Coronary artery (tissue), 2 donors: ENCODE data around the gene AQP6.

ENCODE experiments used
- DNase-seq: peaks from one replicate; pipeline ENCODE4 v3.0.0-alpha.2; 2017; ENCODE audit warnings: low spot score
- H3K27ac ChIP-seq, 2 donors: fragments of 200-600 bp; sonication (generic); one replicate each; pipeline ENCODE4 v1.5.1; 2016 to 2019
- H3K4me3 ChIP-seq: fragments of 200-600 bp; sonication (generic); 2 replicates; pipeline ENCODE4 v1.5.1; 2016; ENCODE audit warnings: mild to moderate bottlenecking, moderate library complexity
- TF ChIP-seq, protein P1 (sequence below): fragments of 200-600 bp; sonication (generic); IDR thresholded peaks from one replicate; pipeline ENCODE4 v1.5.1; 2019; ENCODE audit warnings: antibody characterized with exemption

AQP6 gene

DNA sequence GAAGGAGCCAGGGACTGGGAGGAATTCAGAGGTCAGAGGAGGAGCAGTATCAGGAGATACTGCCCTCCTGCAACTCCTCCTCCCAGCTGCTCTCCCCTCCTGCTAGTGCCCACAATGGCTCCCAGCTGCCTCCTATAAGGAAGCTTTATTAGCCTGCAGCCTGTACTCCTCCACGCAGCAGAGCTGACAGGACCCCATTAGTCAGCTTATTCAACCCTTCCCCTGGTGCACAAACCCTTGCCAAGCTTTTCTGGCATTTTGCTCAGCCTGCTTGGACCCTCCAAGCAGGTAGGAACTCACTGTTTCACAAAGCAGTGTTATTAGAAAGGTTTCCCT lies 29.2 kb upstream of the AQP6 start:
- Histone ChIP-seq H3K4me3 (no peak overlapping the region), H3K27ac (no peak overlapping the region)
- TF ChIP-seq, protein P1, sequence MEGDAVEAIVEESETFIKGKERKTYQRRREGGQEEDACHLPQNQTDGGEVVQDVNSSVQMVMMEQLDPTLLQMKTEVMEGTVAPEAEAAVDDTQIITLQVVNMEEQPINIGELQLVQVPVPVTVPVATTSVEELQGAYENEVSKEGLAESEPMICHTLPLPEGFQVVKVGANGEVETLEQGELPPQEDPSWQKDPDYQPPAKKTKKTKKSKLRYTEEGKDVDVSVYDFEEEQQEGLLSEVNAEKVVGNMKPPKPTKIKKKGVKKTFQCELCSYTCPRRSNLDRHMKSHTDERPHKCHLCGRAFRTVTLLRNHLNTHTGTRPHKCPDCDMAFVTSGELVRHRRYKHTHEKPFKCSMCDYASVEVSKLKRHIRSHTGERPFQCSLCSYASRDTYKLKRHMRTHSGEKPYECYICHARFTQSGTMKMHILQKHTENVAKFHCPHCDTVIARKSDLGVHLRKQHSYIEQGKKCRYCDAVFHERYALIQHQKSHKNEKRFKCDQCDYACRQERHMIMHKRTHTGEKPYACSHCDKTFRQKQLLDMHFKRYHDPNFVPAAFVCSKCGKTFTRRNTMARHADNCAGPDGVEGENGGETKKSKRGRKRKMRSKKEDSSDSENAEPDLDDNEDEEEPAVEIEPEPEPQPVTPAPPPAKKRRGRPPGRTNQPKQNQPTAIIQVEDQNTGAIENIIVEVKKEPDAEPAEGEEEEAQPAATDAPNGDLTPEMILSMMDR: no peak
- no peak for DNase-seq

DNA sequence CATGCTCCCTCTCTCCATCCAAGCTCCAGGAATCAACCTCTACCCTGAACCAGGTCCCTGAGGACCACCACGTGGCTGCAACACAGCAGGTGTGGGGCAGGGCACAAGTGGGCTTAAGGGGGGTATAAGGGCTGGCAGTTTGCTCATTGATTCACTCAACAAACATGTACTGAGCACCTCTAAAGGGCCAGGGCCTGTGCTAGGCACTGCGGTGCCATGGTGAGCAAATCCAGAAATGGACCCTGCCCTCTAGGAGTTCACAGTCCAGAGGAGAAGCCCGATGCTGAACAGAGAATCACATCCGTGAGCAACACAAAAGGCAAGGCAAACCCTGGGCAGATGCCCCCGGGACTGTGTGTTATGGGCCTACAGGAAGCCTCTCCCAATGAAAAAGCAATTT lies 28.7 kb upstream of the AQP6 start:
- Histone ChIP-seq H3K4me3 (no peak overlapping the region), H3K27ac (no peak overlapping the region)
- TF ChIP-seq, protein P1: no peak
- peak; percentile 64 for DNase-seq

DNA sequence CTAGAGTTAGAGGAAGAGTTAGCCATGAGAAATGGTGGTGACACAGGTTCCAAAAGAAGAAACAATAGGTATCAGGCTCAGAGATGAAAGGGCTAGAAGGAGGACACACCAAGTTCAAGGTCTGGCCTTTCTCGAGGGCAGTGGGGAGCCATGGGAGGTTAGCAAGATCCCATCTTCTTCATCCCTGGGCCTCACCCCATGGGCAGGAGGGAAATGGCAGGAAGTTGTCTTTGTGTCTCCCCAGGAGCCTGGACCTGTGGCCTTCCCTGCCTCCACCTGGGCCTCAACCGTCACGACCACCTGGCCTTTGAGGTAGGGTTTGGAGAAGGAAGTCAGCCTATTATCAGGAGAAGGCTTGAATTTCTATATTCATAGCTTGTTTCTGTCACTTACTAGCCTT lies 28.0 kb upstream of the AQP6 start:
- no peak overlapping the region for H3K4me3 ChIP-seq
- no peak for DNase-seq
- H3K27ac ChIP-seq: no peak overlapping the region
- TF ChIP-seq, protein P1: no peak

DNA sequence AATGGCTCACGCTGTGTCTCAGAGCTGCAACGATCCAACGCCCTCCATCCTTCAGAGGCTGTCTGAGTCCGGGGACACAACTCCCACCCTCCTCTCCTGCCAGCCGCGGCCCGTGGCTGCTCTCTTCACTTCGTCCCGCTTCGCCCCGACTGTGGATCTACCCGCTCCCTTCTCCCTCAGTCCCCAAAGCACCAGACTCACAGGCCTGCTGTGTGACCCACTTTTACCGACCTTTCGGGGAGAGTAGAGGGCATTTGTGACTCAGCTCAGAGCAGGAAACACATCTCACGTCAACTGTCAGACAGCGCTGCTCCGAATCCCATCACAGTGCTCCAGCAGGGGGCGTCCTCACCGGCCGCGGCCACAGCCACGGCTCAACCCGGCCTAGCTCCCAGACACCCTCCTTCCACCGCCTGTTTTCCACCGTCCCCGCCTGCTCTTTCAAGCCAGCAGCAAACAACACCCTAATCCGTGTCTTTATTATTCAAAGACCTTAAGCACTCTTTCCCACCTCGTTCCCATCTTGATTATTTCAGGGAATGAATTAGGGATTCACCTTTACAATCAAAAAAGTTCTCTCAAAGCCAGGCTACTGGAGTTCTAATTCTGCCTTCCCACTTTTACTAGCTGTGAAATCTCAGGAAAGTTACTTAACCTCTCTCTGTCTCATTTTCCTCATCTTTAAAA lies 27.2 kb upstream of the AQP6 start:
- TF ChIP-seq, protein P1: peak; percentile 88
- peak; percentile 91 for DNase-seq
- Histone ChIP-seq H3K27ac (peak overlapping the region in 1 of 2 donors; percentile 69), H3K4me3 (peak overlapping the region; percentile 63)

DNA sequence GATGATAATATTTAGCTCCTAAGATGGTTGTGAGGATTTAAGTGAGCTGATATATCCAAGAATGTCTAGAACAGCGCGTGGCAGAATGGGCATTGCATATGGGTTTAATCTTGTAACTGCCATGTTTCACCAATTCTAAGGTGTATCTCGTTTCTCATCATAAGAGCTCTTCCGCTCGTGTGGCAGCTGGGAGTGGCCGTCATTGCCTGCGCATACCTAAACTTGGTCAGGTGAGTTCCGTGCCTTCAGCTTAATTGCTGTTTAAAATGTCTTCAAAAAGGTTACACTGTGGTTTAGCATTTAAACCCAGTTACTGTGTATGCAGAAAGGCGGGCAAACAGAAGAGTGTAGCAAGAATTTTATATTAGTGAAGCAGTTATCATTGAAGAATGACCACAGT lies 26.7 kb upstream of the AQP6 start:
- Histone ChIP-seq H3K27ac (peak overlapping the region in 1 of 2 donors; percentile 69), H3K4me3 (no peak overlapping the region)
- TF ChIP-seq, protein P1: no peak
- no peak for DNase-seq

DNA sequence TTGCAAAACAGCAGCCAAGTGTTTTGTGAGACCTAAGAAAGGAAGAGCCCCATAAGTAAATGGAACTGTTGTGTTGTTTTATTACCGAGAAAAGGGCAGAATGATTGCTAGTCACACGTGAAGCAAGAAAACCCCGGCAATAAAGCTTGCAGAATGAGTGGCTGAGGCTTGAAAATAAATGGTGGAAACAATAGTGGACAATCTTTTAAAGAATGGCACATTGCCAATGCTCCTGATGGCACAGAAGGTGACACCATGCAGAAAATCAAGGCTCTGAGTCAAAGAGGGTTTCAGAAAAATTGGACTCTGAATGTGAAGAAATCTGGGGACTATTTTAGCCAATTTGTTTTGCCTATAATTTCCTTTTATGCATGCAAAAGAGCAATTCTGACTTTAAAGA lies 26.2 kb upstream of the AQP6 start:
- no peak for DNase-seq
- TF ChIP-seq, protein P1: no peak
- Histone ChIP-seq H3K4me3 (no peak overlapping the region), H3K27ac (no peak overlapping the region)

DNA sequence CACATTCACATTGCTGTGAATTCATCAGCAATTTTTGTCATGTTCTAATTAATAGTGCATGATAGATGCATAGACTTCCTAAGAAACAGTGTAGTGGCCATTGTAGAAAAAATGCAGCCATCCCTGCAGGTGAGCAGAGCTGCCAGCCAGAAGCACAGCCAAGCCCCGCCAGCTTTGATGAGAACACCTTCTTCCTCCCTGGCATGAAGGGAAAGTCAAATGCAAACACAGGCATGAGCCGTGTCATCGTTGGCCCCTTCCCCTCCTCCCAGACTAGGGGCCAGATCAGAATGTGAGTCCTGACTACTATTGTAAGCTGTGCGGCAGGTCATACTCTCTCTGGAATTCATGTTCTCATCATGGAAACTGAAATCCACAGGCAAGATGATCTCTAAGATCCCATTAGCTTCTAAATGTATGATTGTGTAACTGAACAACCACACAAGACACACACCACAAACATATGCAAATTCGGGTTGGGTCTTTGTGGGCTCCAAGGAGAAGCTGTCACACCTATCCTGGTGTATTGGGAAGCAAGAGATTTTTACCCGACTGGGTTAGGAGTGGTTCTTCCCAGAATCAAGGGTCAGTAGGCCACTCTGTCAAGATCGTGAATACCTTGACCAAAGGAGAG lies 25.0 kb upstream of the AQP6 start:
- H3K27ac ChIP-seq: no peak overlapping the region
- H3K4me3 ChIP-seq: no peak overlapping the region
- TF ChIP-seq, protein P1: no peak
- no peak for DNase-seq
